Lung (tissue), 12 donors: ENCODE measurements around the gene CLCN2. TPM values are rescaled to one million over a fixed set of nuclear protein-coding genes. Genes with fewer than 3 reads are reported as not detected.

Experiments used
- ATAC-seq: fragments of 200-7000 bp; cut with Tn5 transposase; one replicate; pipeline ENCODE4 v1.9.1; 2020; ENCODE audit warnings: moderate number of reproducible peaks; ENCODE audit not compliant: insufficient read depth, low FRiP score
- DNase-seq, 3 donors: peaks; one replicate each; pipeline ENCODE4 v3.0.0-alpha.2; 2013 to 2017
- H3K27ac ChIP-seq, 2 donors: one replicate each; pipeline ENCODE4 v1.5.1; 2013; ENCODE audit warnings: mild to moderate bottlenecking in 2 of 2, moderate library complexity in 2 of 2, control low read depth in 1 of 2, inconsistent platforms in 1 of 2, low read depth in 1 of 2, low read length in 1 of 2
- H3K27me3 ChIP-seq, 3 donors: one replicate each; pipeline ENCODE4 v1.5.1; 2013; ENCODE audit warnings: low read length in 2 of 3; ENCODE audit not compliant: control insufficient read depth in 3 of 3, insufficient read depth in 3 of 3
- H3K36me3 ChIP-seq, 4 donors: one replicate each; pipeline ENCODE4 v1.5.1; 2013; ENCODE audit warnings: low read length in 4 of 4, mild to moderate bottlenecking in 1 of 4, moderate library complexity in 1 of 4; ENCODE audit not compliant: control insufficient read depth in 4 of 4, insufficient read depth in 4 of 4
- H3K4me1 ChIP-seq, 5 donors: one replicate each; pipeline ENCODE4 v1.5.1; 2013; ENCODE audit warnings: low read length in 5 of 5, mild to moderate bottlenecking in 2 of 5, moderate library complexity in 1 of 5; ENCODE audit not compliant: control insufficient read depth in 5 of 5, insufficient read depth in 5 of 5
- H3K4me3 ChIP-seq: one replicate; pipeline ENCODE4 v1.5.1; 2013; ENCODE audit warnings: mild to moderate bottlenecking, control low read depth, moderate library complexity
- H3K9ac ChIP-seq, 2 donors: one replicate each; pipeline ENCODE4 v1.5.1; 2013; ENCODE audit warnings: low read length in 2 of 2, control low read depth in 1 of 2; ENCODE audit not compliant: insufficient read depth in 1 of 2
- H3K9me3 ChIP-seq, 4 donors: one replicate each; pipeline ENCODE4 v1.5.1; 2013; ENCODE audit warnings: low read length in 3 of 4, mild to moderate bottlenecking in 1 of 4, moderate library complexity in 1 of 4; ENCODE audit not compliant: control insufficient read depth in 4 of 4, insufficient read depth in 3 of 4
- WGBS, 2 donors: extraction: QIAGEN DNeasy Blood & Tissue Kit; methylation state at CpG; one replicate each; pipeline ENCODE4 v1.1.7; 2013; 5-methylcytosine and 5-hydroxymethylcytosine counted together
- polyA plus RNA-seq, 2 donors: library from polyadenylated mRNA; stranded (reverse); fragments of 200-250 nt; gene quantifications; one replicate each; pipeline ENCODE4 v1.2.1, GENCODE V29; 2013
- total RNA-seq, 2 donors: library from RNA; depleted of rRNA in 1 of 2; stranded (reverse); fragments of >200 nt in 1 of 2; gene quantifications; one replicate each; pipeline ENCODE4 v1.2.1, GENCODE V29; 2014 to 2021
- TF ChIP-seq, protein P1 (sequence below): IDR thresholded peaks from 2 replicates; pipeline ENCODE4 v1.5.1; 2012; ENCODE audit warnings: mild to moderate bottlenecking; ENCODE audit errors: control extremely low read depth, extremely low read depth
- donor health status: control.
- donor health status: control.
- donor health status: Bipolar disorder and iron deficiency.
- donor health status: healthy.
- donor health status: DM: yes; HTN: yes; CAD: no.

Gene CLCN2
- total and polyA plus RNA-seq, 4 donors: 2.7 to 8.7 (median 5.4) TPM

DNA sequence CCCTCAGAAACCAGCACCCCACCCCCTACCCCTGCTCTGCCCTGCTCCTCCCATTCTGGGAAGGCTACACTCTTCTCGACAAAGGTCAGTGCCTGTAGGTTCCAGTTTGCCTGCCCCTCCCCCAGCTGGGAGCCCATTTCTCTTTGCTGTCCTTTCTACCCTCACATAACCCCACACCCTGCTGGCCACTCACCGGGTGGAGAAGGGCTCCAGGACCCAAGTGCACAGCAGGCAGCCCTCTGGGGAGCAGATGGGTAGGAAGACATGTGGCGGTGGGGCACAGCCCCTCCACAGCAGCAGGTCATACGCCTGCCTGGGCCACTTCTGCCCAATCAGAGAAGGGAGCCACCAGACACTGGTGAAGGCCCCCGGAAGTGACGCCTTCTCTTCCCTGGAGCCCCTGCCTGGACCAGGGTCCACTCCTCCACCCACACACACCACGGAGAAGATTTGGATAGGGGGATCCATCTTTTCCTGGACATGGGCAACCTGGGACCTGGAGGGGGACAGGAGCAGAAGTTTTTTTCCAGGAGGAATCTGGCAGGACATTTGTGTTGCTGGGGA, 16.6 kb upstream of the CLCN2 start, which contains the start of gene THPO:
Gene THPO, minus strand, starts transcription at position 326 of the 564 bp plus-strand sequence. CDS start 1,948 bp downstream, outside the sequence.
- Histone ChIP-seq H3K27ac (peak within 1 kb of the TSS in 1 of 2 donors; percentile 0), H3K9ac (peak within 1 kb of the TSS in 1 of 2 donors; percentile 55), H3K4me3 (no peak within 1 kb of the TSS), H3K9me3 (peaks cover 0 to 1% (median 0%) of the 10 kb centered on the region in 4 donors), H3K4me1 (peaks cover 0 to 37% (median 2%) of the 10 kb centered on the region in 5 donors), H3K27me3 (peaks cover 0 to 19% (median 5%) of the 10 kb centered on the region in 3 donors), H3K36me3 (no peaks in the 10 kb centered on the region)
- TF ChIP-seq, protein P1, sequence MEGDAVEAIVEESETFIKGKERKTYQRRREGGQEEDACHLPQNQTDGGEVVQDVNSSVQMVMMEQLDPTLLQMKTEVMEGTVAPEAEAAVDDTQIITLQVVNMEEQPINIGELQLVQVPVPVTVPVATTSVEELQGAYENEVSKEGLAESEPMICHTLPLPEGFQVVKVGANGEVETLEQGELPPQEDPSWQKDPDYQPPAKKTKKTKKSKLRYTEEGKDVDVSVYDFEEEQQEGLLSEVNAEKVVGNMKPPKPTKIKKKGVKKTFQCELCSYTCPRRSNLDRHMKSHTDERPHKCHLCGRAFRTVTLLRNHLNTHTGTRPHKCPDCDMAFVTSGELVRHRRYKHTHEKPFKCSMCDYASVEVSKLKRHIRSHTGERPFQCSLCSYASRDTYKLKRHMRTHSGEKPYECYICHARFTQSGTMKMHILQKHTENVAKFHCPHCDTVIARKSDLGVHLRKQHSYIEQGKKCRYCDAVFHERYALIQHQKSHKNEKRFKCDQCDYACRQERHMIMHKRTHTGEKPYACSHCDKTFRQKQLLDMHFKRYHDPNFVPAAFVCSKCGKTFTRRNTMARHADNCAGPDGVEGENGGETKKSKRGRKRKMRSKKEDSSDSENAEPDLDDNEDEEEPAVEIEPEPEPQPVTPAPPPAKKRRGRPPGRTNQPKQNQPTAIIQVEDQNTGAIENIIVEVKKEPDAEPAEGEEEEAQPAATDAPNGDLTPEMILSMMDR: no peak
- DNase-seq: peak in 2 of 3 donors; percentile 31 to 46
- ATAC-seq: no peak
- WGBS, 2 donors: 72 to 76% methylated on average over 7 of the region's 7 CpGs

DNA sequence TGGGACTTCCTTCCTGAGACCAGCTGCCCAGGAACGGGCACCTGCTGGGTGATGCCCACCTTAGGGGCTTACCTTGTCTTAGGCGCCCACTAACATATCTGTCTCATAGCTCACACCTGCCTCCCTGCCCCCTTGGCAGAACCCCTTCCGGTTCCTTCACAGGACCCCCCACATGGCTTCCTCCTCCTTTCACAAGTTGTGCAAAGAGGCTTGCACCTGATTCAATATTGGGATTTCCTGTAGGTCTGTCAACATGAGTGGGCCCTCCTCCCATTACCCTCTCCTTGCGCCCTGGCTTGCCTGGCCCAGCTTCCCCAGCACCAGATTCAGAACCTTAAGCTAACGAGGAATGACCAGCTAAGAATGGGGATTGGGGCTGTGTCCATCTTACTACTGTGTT, 16.0 kb upstream of the CLCN2 start:
- WGBS, 2 donors: 61 to 65% methylated on average over 5 of the region's 5 CpGs
- H3K9me3 ChIP-seq: peaks cover 0 to 1% (median 0%) of the 10 kb centered on the region in 4 donors
- H3K36me3 ChIP-seq: no peaks in the 10 kb centered on the region
- TF ChIP-seq, protein P1: no peak
- H3K4me1 ChIP-seq: peaks cover 0 to 37% (median 2%) of the 10 kb centered on the region in 5 donors
- no peak overlapping the region for H3K4me3 ChIP-seq
- H3K9ac ChIP-seq: no peak overlapping the region
- ATAC-seq (no peak), DNase-seq (no peak)
- H3K27me3 ChIP-seq: peaks cover 0 to 19% (median 5%) of the 10 kb centered on the region in 3 donors
- H3K27ac ChIP-seq: no peak overlapping the region

DNA sequence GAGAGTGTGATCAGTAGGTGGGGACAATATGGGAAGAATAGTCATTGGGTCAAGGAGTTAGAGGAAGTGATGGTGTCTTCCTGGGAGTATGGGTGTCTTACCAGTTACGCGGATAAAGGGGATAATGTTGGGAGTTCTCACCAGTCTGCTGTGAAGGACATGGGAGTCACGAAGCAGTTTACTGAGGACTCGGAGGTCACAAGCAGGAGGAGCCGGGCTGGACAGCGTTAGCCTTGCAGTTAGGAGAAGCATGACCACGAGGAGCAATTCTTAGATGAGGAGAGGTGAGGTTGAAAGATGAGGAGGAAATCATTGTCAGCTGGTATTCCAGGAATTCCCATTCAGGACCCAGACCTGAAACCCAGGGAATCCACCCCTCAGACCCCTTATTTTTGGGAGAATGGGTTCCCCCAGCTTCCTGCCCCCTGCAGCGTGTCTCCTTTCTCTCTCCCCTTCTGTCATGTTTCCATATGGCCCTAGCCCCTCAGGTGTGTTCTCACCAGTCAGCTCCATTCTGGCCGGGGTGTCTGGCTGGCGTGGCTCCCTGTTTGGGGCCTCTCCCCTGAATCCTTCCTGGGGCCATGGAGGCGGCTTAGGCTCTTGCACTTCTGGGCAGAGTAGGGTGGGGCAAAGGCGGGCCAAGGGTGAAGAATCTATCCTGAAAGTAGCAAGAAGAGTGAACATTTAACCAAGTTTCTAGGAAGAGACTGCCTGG, 14.5 kb upstream of the CLCN2 start:
- DNase-seq: no peak
- ATAC-seq: no peak
- peaks cover 0 to 7% (median 2%) of the 10 kb centered on the region in 3 donors for H3K27me3 ChIP-seq

More for the DNA sequence above, 14.5 kb upstream of the CLCN2 start:
- Histone ChIP-seq H3K4me1 (peaks cover 0 to 26% (median 2%) of the 10 kb centered on the region in 5 donors), H3K27ac (no peak overlapping the region), H3K9ac (no peak overlapping the region), H3K4me3 (no peak overlapping the region), H3K9me3 (no peaks in the 10 kb centered on the region), H3K36me3 (peaks cover 0 to 1% (median 0%) of the 10 kb centered on the region in 4 donors)
- TF ChIP-seq, protein P1: no peak
- 82 to 88% methylated on average over 12 of the region's 12 CpGs for WGBS, 2 donors
